Measurements from ENCODE around the gene OR5AC2. TPM values are rescaled to one million over a fixed set of nuclear protein-coding genes. Genes with fewer than 3 reads are reported as not detected.

OR5AC2 gene
- polyA plus RNA-seq, 2 of the 4 experiments (the other 2 are of a cell fraction): not detected

DNA sequence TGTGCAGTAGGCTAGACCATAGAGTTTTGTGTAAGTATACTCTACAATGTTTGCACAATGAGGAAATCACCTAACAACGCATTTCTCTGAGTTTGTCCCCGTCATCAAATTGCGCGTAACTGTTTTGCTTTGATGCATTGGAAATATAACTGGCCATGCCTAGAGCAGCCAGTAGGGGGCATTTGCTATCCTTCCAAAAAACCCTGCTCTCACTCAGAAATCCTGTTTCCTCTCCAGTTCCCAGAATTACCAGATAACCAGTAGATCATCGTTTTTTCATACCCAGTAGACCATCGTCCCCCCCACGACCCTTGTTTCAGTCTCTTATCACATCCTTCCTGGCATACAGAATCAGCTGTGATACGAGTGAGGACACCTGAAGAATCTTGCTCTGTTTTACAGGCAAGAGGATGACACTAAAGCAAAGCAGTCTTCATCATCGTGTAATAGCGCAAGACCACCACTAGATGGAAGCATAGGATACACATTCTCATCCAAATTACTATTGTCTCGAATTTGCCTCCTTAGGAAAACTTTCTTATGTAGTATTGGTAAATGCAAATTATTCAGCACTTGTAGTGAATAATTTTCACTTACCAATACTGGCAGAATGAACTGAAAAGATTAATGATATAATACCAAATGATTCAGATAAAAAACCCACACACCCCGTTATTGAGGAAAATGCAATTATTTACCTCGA, 47.5 kb upstream of the OR5AC2 start (continued):
- TF ChIP-seq RAD21 (conservative IDR thresholded peaks at IDR 0.05 in 1 of 2, IDR thresholded peaks at IDR 0.05 in 1 of 2): peak; percentile 78 to 88
- no peak for TF ChIP-seq RFX5 (IDR thresholded peaks at IDR 0.05)
- TF ChIP-seq, protein P1, sequence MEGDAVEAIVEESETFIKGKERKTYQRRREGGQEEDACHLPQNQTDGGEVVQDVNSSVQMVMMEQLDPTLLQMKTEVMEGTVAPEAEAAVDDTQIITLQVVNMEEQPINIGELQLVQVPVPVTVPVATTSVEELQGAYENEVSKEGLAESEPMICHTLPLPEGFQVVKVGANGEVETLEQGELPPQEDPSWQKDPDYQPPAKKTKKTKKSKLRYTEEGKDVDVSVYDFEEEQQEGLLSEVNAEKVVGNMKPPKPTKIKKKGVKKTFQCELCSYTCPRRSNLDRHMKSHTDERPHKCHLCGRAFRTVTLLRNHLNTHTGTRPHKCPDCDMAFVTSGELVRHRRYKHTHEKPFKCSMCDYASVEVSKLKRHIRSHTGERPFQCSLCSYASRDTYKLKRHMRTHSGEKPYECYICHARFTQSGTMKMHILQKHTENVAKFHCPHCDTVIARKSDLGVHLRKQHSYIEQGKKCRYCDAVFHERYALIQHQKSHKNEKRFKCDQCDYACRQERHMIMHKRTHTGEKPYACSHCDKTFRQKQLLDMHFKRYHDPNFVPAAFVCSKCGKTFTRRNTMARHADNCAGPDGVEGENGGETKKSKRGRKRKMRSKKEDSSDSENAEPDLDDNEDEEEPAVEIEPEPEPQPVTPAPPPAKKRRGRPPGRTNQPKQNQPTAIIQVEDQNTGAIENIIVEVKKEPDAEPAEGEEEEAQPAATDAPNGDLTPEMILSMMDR (IDR thresholded peaks at IDR 0.05): peak; percentile 97
- TF ChIP-seq SMC3 (IDR thresholded peaks at IDR 0.05): peak; percentile 65
- no peak for TF ChIP-seq POLR2AphosphoS2 (conservative IDR thresholded peaks at IDR 0.05; ENCODE audit: low read length)
- TF ChIP-seq FOSL2 (IDR thresholded peaks at IDR 0.05): no peak
- no peak for TF ChIP-seq FOSL2 (CRISPR knock-in tag; IDR thresholded peaks at IDR 0.05)

DNA sequence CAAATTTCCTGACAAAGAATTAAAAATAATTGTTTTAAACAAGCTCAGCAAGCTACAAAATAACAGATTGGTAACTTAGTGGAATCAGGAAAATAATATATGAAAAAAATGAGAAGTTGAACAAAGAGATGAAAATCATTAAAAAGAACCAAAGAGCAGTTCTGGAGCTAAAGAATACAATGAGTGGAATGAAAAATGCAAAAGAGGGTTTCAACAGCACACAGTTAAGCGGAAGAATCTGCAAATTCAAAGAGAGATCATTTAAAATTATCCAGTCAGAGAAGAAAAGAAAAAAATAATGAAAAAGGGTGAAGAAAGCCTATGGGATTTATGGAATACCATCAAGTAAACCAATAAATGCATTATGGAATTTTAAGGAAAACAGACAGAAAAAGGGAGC, 45.6 kb upstream of the OR5AC2 start:
- FAIRE-seq: no peak
- CTCF ChIA-PET: interaction anchor here (0.5 to 7.9 kb wide), 5 partner anchors 230 to 1711 kb away, joined by 3 to 89 read pairs (median 5); no protein-coding TSS in a partner anchor
- H3K27ac ChIP-seq: no peak overlapping the region

DNA sequence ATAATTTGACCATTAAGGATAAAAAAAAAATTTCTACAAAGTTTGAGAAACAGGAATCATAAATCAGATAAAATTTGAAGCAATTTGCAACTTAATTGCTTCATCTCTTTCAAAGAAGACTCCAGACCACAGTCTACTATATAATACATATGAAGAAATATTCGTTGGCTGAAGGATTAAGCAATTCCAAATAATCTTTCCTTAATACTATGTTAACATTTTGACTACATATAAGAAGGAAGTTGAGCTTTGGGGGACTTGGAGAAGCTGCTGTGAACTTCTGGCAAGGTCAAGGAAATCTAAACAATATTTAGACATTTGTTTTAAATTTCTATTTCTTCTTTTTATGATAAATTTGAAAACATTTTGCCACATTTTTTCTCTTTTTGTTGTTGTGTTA, 38.4 kb upstream of the OR5AC2 start:
- Histone ChIP-seq H3K4me3 (no peak overlapping the region), H3K4me1 (no peaks in the 10 kb centered on the region), H3K27ac (no peak overlapping the region), H3K9me3 (no peaks in the 10 kb centered on the region), H3K4me2 (no peak overlapping the region)
- ATAC-seq: no peak
- CTCF ChIA-PET: interaction anchor here (1.4 to 2.9 kb wide), 3 partner anchors 9 to 281 kb away, joined by 3 to 11 read pairs (median 6); no protein-coding TSS in a partner anchor
- DNase-seq (ENCODE audit: low read depth in 1 of 2, low spot score in 1 of 2): no peak
- no peak for FAIRE-seq
- POLR2A ChIA-PET: no interaction called here
- no peak for TF ChIP-seq HEYL (CRISPR knock-in tag; IDR thresholded peaks at IDR 0.05)
- TF ChIP-seq, protein P2, sequence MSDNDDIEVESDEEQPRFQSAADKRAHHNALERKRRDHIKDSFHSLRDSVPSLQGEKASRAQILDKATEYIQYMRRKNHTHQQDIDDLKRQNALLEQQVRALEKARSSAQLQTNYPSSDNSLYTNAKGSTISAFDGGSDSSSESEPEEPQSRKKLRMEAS (IDR thresholded peaks at IDR 0.05): no peak
- TF ChIP-seq, protein P3, sequence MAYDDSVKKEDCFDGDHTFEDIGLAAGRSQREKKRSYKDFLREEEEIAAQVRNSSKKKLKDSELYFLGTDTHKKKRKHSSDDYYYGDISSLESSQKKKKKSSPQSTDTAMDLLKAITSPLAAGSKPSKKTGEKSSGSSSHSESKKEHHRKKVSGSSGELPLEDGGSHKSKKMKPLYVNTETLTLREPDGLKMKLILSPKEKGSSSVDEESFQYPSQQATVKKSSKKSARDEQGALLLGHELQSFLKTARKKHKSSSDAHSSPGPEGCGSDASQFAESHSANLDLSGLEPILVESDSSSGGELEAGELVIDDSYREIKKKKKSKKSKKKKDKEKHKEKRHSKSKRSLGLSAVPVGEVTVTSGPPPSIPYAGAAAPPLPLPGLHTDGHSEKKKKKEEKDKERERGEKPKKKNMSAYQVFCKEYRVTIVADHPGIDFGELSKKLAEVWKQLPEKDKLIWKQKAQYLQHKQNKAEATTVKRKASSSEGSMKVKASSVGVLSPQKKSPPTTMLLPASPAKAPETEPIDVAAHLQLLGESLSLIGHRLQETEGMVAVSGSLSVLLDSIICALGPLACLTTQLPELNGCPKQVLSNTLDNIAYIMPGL (CRISPR knock-in tag; IDR thresholded peaks at IDR 0.05; ENCODE audit: borderline replicate concordance): no peak
- TF ChIP-seq FOXS1 (CRISPR knock-in tag; IDR thresholded peaks at IDR 0.05): no peak
- TF ChIP-seq TP53 (CRISPR knock-in tag; IDR thresholded peaks at IDR 0.05): no peak
- no peak for TF ChIP-seq EHF (CRISPR knock-in tag; IDR thresholded peaks at IDR 0.05)
- no peak for TF ChIP-seq RFX5 (IDR thresholded peaks at IDR 0.05)
- TF ChIP-seq FOSB (CRISPR knock-in tag; IDR thresholded peaks at IDR 0.05): no peak
- TF ChIP-seq MAFK (IDR thresholded peaks at IDR 0.05; ENCODE audit: partially characterized antibody): no peak
- 0% methylated on average over 1 of the region's 1 CpG for WGBS (ENCODE audit: missing lambda C conversion rate)

More for the DNA sequence above, 45.6 kb upstream of the OR5AC2 start:
- WGBS (ENCODE audit: missing lambda C conversion rate): 3% methylated on average over 1 of the region's 1 CpG
- ATAC-seq: no peak
- POLR2A ChIA-PET: no interaction called here
- no peak for DNase-seq (ENCODE audit: low read depth in 1 of 2, low spot score in 1 of 2)
- Histone ChIP-seq H3K4me2 (no peak overlapping the region), H3K4me1 (no peaks in the 10 kb centered on the region), H3K4me3 (no peak overlapping the region), H3K9me3 (0 out of 3 replicates have a peak, but pooled peaks cover 4% of the 10 kb centered on the region)
- TF ChIP-seq RNF2 (IDR thresholded peaks at IDR 0.05; ENCODE audit: borderline replicate concordance, low read depth) (no peak), ZNF302 (CRISPR knock-in tag; IDR thresholded peaks at IDR 0.05) (no peak), MAFK (IDR thresholded peaks at IDR 0.05; ENCODE audit: partially characterized antibody) (no peak), RARB (CRISPR knock-in tag; IDR thresholded peaks at IDR 0.05) (no peak), RFX5 (IDR thresholded peaks at IDR 0.05) (no peak), TFCP2L1 (CRISPR knock-in tag; IDR thresholded peaks at IDR 0.05) (no peak), BHLHE40 (IDR thresholded peaks at IDR 0.05; ENCODE audit: low read depth, low read length) (no peak), NFE2L2 (conservative IDR thresholded peaks at IDR 0.05; ENCODE audit: low read length) (no peak), POLR2A (IDR thresholded peaks at IDR 0.05; ENCODE audit: low read length) (no peak)
- TF ChIP-seq, protein P4, sequence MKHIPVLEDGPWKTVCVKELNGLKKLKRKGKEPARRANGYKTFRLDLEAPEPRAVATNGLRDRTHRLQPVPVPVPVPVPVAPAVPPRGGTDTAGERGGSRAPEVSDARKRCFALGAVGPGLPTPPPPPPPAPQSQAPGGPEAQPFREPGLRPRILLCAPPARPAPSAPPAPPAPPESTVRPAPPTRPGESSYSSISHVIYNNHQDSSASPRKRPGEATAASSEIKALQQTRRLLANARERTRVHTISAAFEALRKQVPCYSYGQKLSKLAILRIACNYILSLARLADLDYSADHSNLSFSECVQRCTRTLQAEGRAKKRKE (CRISPR knock-in tag; IDR thresholded peaks at IDR 0.05; ENCODE audit: low read depth): no peak
- TF ChIP-seq, protein P5, sequence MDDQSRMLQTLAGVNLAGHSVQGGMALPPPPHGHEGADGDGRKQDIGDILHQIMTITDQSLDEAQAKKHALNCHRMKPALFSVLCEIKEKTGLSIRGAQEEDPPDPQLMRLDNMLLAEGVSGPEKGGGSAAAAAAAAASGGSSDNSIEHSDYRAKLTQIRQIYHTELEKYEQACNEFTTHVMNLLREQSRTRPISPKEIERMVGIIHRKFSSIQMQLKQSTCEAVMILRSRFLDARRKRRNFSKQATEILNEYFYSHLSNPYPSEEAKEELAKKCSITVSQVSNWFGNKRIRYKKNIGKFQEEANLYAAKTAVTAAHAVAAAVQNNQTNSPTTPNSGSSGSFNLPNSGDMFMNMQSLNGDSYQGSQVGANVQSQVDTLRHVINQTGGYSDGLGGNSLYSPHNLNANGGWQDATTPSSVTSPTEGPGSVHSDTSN (IDR thresholded peaks at IDR 0.05): no peak

All from A549 (cell line).